ENCODE measurements around the gene ZNF699.

The ZNF699 gene

DNA sequence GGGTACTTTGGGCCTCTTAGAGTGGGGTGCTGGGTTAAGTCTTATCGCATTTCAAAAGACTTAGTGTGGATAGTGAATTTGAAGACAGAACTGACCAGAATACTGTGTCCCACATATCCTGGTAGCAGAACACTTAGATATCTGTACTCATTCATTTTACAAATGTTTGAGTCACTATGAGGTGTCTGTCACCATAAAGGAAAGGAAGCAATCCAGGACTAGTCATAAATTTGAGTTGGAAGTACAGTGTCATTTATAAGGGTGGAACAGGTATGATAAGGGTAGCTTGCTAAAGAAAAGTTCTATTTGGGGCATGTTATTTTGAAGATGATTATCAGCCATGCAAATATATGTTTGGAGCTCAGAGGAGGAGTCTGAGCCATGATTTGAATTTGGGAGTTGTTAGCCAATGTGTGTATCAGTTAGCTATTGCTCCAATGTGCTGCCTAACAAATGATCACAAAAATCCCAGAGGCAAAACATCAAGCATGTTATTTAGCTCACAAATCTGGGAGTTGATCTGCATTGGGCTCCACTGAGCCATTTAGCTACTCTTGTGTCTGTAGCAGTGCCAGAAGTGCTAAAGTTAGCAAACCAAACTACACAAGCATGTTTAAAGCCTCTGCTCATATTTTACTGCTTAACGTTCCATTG lies 20.3 kb downstream of the ZNF699 start:
- no peak for DNase-seq (ENCODE audit: low read depth in 1 of 2, low spot score in 1 of 2)

DNA sequence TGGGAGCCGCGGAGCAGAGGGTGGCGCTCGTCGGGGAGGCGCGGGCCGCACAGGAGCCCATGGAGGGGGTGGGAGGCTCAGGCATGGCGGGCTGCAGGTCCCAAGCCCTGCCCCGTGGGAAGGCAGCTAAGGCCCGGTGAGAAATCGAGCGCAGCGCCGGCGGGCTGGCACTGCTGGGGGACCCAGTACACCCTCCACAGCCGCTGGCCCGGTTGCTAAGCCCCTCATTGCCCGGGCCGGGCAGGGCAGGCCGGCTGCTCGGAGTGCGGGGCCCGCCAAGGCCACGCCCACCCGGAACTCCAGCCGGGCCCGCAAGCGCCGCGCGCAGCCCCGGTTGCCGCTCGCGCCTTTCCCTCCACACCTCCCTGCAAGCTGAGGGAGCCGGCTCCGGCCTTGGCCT lies 26.2 kb downstream of the ZNF699 start:
- DNase-seq (ENCODE audit: low read depth in 1 of 2, low spot score in 1 of 2) = peak in 1 of 2 donors; percentile 1

DNA sequence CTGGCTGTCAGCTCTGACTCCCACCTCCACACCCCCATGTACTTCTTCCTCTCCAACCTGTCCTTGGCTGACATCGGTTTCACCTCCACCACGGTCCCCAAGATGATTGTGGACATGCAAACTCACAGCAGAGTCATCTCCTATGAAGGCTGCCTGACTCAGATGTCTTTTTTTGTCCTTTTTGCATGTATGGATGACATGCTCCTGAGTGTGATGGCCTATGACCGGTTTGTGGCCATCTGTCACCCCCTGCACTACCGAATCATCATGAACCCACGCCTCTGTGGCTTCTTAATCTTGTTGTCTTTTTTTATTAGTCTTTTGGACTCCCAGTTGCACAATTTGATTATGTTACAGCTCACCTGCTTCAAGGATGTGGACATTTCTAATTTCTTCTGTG lies 58.4 kb downstream of the ZNF699 start:
- no peak for DNase-seq (ENCODE audit: low read depth in 1 of 2, low spot score in 1 of 2)

DNA sequence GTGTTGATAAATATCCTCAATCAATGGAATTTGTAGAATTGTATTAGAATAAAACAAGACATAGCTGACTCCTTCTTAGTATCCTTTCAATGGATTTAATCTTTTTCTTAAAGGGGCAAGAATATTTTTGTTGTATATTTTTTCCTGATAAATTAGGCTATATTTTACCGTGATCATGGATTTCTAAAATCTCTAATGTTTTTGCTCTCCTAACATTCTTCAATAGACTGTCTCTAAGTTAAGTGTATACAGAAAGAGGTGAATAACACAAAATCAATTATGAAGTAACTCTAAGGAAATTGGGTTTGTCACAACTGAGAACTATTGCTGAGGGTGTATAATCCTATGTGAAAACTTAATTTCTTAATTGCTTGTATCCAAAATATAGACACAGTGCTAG lies 59.0 kb downstream of the ZNF699 start, which contains the start of gene OR7E24:
Gene OR7E24, plus strand, starts transcription at position 301 of the 400 bp plus-strand sequence. CDS start 114 bp downstream, outside the sequence.
- DNase-seq (ENCODE audit: low read depth in 1 of 2, low spot score in 1 of 2) = no peak
